ENCODE data around the gene CYB5RL.
A peak's percentile ranks its signal among the peaks of the same experiment; 100 is the strongest.
"Not testable (repeated sequence)": the region's sequence is repeated elsewhere in the genome, so short reads cannot be mapped to it uniquely, and the experiment has no call there.

Gene CYB5RL

GRCh38 chr1:54212872-54213271 is 13.0 kb upstream of the CYB5RL start:
- no peaks in the 10 kb centered on the region for H3K9me3 ChIP-seq (ENCODE audit: insufficient read depth, low read length)
- H4K20me1 ChIP-seq (ENCODE audit: insufficient read depth, low read length), result no peaks in the 10 kb centered on the region
- no peaks in the 10 kb centered on the region for H3K4me1 ChIP-seq (ENCODE audit: low read length)
- H3K27ac ChIP-seq (ENCODE audit: low read length), result no peak overlapping the region
- H3K4me3 ChIP-seq (ENCODE audit: low read length), result no peak overlapping the region
- H3K4me2 ChIP-seq (ENCODE audit: low read length), result no peak overlapping the region
- H3K36me3 ChIP-seq (replicated peaks; ENCODE audit: low read depth, low read length), result peaks cover 20% of the 10 kb centered on the region
- no peaks in the 10 kb centered on the region for H3K79me2 ChIP-seq (ENCODE audit: low read length)
- no peaks in the 10 kb centered on the region for H3K27me3 ChIP-seq (ENCODE audit: low read depth, low read length)
- no peak overlapping the region for H3K9ac ChIP-seq (ENCODE audit: low read length)
- no peak overlapping the region for H2AFZ ChIP-seq (ENCODE audit: low read depth, low read length)
- TF ChIP-seq EZH2phosphoT487 (IDR thresholded peaks at IDR 0.05; ENCODE audit: low read depth) (no peak), CTCF (IDR thresholded peaks at IDR 0.05; ENCODE audit: low read depth, low read length) (no peak)

- H3K4me3 ChIP-seq (ENCODE audit: low read length); H3K9ac ChIP-seq (ENCODE audit: low read length); H3K4me1 ChIP-seq (ENCODE audit: low read length); H2AFZ ChIP-seq (ENCODE audit: low read depth, low read length); H3K4me2 ChIP-seq (ENCODE audit: low read length); H3K9me3 ChIP-seq (ENCODE audit: insufficient read depth, low read length); H4K20me1 ChIP-seq (ENCODE audit: insufficient read depth, low read length); H3K27ac ChIP-seq (ENCODE audit: low read length); H3K79me2 ChIP-seq (ENCODE audit: low read length); H3K27me3 ChIP-seq (ENCODE audit: low read depth, low read length): not testable (repeated sequence)
- H3K36me3 ChIP-seq (replicated peaks; ENCODE audit: low read depth, low read length), result peaks cover 23% of the 10 kb centered on the region
These were observed 8.1 kb upstream of the CYB5RL start for GRCh38 chr1:54207896-54208295.

- no peaks in the 10 kb centered on the region for H4K20me1 ChIP-seq (ENCODE audit: insufficient read depth, low read length)
- no peak overlapping the region for H3K9ac ChIP-seq (ENCODE audit: low read length)
- H3K36me3 ChIP-seq (replicated peaks; ENCODE audit: low read depth, low read length), result peaks cover 23% of the 10 kb centered on the region
- H3K27ac ChIP-seq (ENCODE audit: low read length), result no peak overlapping the region
- TF ChIP-seq CTCF (IDR thresholded peaks at IDR 0.05; ENCODE audit: low read depth, low read length) (no peak), EZH2phosphoT487 (IDR thresholded peaks at IDR 0.05; ENCODE audit: low read depth) (no peak)
- no peak overlapping the region for H3K4me2 ChIP-seq (ENCODE audit: low read length)
- no peaks in the 10 kb centered on the region for H3K4me1 ChIP-seq (ENCODE audit: low read length)
- H3K27me3 ChIP-seq (ENCODE audit: low read depth, low read length), result no peaks in the 10 kb centered on the region
- no peak overlapping the region for H2AFZ ChIP-seq (ENCODE audit: low read depth, low read length)
- H3K9me3 ChIP-seq (ENCODE audit: insufficient read depth, low read length), result no peaks in the 10 kb centered on the region
- no peak overlapping the region for H3K4me3 ChIP-seq (ENCODE audit: low read length)
- H3K79me2 ChIP-seq (ENCODE audit: low read length), result peaks cover 15% of the 10 kb centered on the region
These were observed 7.5 kb upstream of the CYB5RL start for GRCh38 chr1:54207287-54207686.

- Histone ChIP-seq H3K79me2 (ENCODE audit: low read length) (peaks cover 45% of the 10 kb centered on the region), H3K9me3 (ENCODE audit: insufficient read depth, low read length) (no peaks in the 10 kb centered on the region), H4K20me1 (ENCODE audit: insufficient read depth, low read length) (no peaks in the 10 kb centered on the region), H3K9ac (ENCODE audit: low read length) (no peak overlapping the region), H2AFZ (ENCODE audit: low read depth, low read length) (no peak overlapping the region), H3K27ac (ENCODE audit: low read length) (no peak overlapping the region), H3K4me1 (ENCODE audit: low read length) (peaks cover 10% of the 10 kb centered on the region), H3K36me3 (replicated peaks; ENCODE audit: low read depth, low read length) (peaks cover 16% of the 10 kb centered on the region), H3K27me3 (ENCODE audit: low read depth, low read length) (no peaks in the 10 kb centered on the region), H3K4me3 (ENCODE audit: low read length) (no peak overlapping the region), H3K4me2 (ENCODE audit: low read length) (no peak overlapping the region)
- TF ChIP-seq CTCF (IDR thresholded peaks at IDR 0.05; ENCODE audit: low read depth, low read length) (no peak), EZH2phosphoT487 (IDR thresholded peaks at IDR 0.05; ENCODE audit: low read depth) (no peak)
These were observed 4.4 kb upstream of the CYB5RL start for GRCh38 chr1:54204199-54204598.

GRCh38 chr1:54200519-54200997 is 728 bp upstream of the CYB5RL start:
- H3K9me3 ChIP-seq (ENCODE audit: insufficient read depth, low read length), result no peaks in the 10 kb centered on the region
- H3K4me1 ChIP-seq (ENCODE audit: low read length), result peaks cover 15% of the 10 kb centered on the region
- H3K79me2 ChIP-seq (ENCODE audit: low read length), result peaks cover 50% of the 10 kb centered on the region
- no peaks in the 10 kb centered on the region for H4K20me1 ChIP-seq (ENCODE audit: insufficient read depth, low read length)
- no peaks in the 10 kb centered on the region for H3K27me3 ChIP-seq (ENCODE audit: low read depth, low read length)
- H3K27ac ChIP-seq (ENCODE audit: low read length), result peak overlapping the region; percentile 28; the same call in 1 of the 2 replicates
- TF ChIP-seq CTCF (IDR thresholded peaks at IDR 0.05; ENCODE audit: low read depth, low read length) (no peak), EZH2phosphoT487 (IDR thresholded peaks at IDR 0.05; ENCODE audit: low read depth) (no peak)
- H3K4me2 ChIP-seq (ENCODE audit: low read length), result peak overlapping the region; percentile 91
- peak overlapping the region; percentile 98 for H3K4me3 ChIP-seq (ENCODE audit: low read length)
- H2AFZ ChIP-seq (ENCODE audit: low read depth, low read length), result peak overlapping the region; percentile 51; the same call in 1 of the 2 replicates
- peak overlapping the region; percentile 93 for H3K9ac ChIP-seq (ENCODE audit: low read length)
- H3K36me3 ChIP-seq (replicated peaks; ENCODE audit: low read depth, low read length), result peaks cover 7% of the 10 kb centered on the region

All from OCI-LY3 (cell line).